DLD1 (cell line): ENCODE data around the gene VAV2.
"Not testable (repeated sequence)": the region's sequence is repeated elsewhere in the genome, so short reads cannot be mapped to it uniquely, and the experiment has no call there.

Source experiments
- in situ Hi-C: cut with HindIII; loops from 2 replicates; pipeline ENCODE4 v1.10.0; 2017; ENCODE audit warnings: low sequenced_read_pairs

Gene VAV2

GRCh38 chr9:133942206-133942975, 49.7 kb downstream of the VAV2 start:
- in situ Hi-C loops = no loop called here

- in situ Hi-C loops = no loop called here
Observed at GRCh38 chr9:133939845-133940244, 52.3 kb downstream of the VAV2 start.

GRCh38 chr9:133939171-133939785, 52.8 kb downstream of the VAV2 start:
- in situ Hi-C loops = no loop called here

GRCh38 chr9:133938753-133939152, 53.4 kb downstream of the VAV2 start:
- in situ Hi-C loops = no loop called here

GRCh38 chr9:133938086-133938485, 54.0 kb downstream of the VAV2 start:
- in situ Hi-C loops = no loop called here

GRCh38 chr9:133937120-133937519, 55.0 kb downstream of the VAV2 start:
- in situ Hi-C loops = no loop called here

GRCh38 chr9:133935328-133936005, 56.7 kb downstream of the VAV2 start:
- in situ Hi-C loops = no loop called here

GRCh38 chr9:133934482-133935232, 57.5 kb downstream of the VAV2 start:
- in situ Hi-C loops = no loop called here

- in situ Hi-C loops = no loop called here
Observed at GRCh38 chr9:133933426-133934026, 58.6 kb downstream of the VAV2 start.

GRCh38 chr9:133932633-133933032, 59.5 kb downstream of the VAV2 start:
- in situ Hi-C loops = no loop called here

GRCh38 chr9:133932181-133932580, 59.9 kb downstream of the VAV2 start:
- in situ Hi-C loops = no loop called here

GRCh38 chr9:133930682-133931485, 61.2 kb downstream of the VAV2 start:
- in situ Hi-C loops = no loop called here

GRCh38 chr9:133930046-133930681, 62.0 kb downstream of the VAV2 start:
- in situ Hi-C loops = no loop called here

- in situ Hi-C loops = no loop called here
Observed at GRCh38 chr9:133929599-133929998, 62.5 kb downstream of the VAV2 start.

- in situ Hi-C loops = no loop called here
Observed at GRCh38 chr9:133928248-133928764, 63.8 kb downstream of the VAV2 start.

GRCh38 chr9:133927041-133927440, 65.1 kb downstream of the VAV2 start:
- in situ Hi-C loops = no loop called here

GRCh38 chr9:133926165-133926856, 65.8 kb downstream of the VAV2 start:
- in situ Hi-C loops = no loop called here

GRCh38 chr9:133924453-133924852, 67.7 kb downstream of the VAV2 start:
- in situ Hi-C loops = no loop called here

GRCh38 chr9:133923608-133924007, 68.5 kb downstream of the VAV2 start:
- in situ Hi-C loops = not testable (repeated sequence)
